GM19438 (cell line): ENCODE results near the gene ADAM15.

Experiments
- ATAC-seq: cut with Tn5 transposase; IDR thresholded peaks from one replicate; pipeline ENCODE4 v1.9.1; 2021; ENCODE audit warnings: low read depth; ENCODE audit not compliant: unreplicated experiment

Gene ADAM15

GRCh38 chr1:155108296-155108695 is 57.2 kb downstream of the ADAM15 start:
- ATAC-seq, result no peak

GRCh38 chr1:155110381-155110780 is 59.3 kb downstream of the ADAM15 start:
- no peak for ATAC-seq

DNA sequence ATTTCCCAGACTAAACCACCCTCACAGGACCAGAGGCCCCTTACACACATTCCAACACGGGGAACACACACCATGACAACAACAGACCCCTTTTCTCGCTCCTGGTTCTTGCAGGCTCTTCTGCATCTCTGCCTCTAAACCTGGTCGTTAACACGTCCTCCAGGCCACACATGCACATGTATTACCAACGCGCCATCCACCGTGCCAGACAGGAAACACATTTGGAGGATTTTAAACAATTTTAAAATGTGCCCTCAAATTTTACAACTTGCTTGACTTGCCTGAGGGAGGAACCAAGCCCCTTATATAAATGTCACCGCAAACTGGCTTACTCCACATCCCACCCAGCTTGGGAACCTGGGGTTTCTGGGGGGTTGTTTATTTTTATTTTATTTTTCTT is 59.7 kb downstream of the ADAM15 start:
- ATAC-seq, result no peak
